K562 (cell line): ENCODE results near the gene ALOX5. TPM values are rescaled to one million over a fixed set of nuclear protein-coding genes. Genes with fewer than 3 reads are reported as not detected.
A peak's percentile ranks its signal among the peaks of the same experiment; 100 is the strongest.

Experiments
- ATF4 ChIP-seq: fragments of 450-650 bp; formaldehyde crosslinking; IDR thresholded peaks from 2 replicates; pipeline ENCODE4 v1.4.0; 2022; ENCODE audit warnings: mild to moderate bottlenecking, moderate library complexity
- ESRRB ChIP-seq: fragments of 250-450 bp; sonication (Bioruptor Pico); IDR thresholded peaks from 2 replicates; pipeline ENCODE4 v1.5.0; 2020; ENCODE audit warnings: mild to moderate bottlenecking, moderate library complexity, borderline replicate concordance
- ETV1 ChIP-seq: fragments of 450-650 bp; conservative IDR thresholded peaks from 2 replicates; pipeline ENCODE4 v1.6.1; 2016; ENCODE audit warnings: missing genetic modification characterization, control low read depth, low read depth, missing compliant biosample characterization
- HDAC2 ChIP-seq: fragments of 450-650 bp; IDR thresholded peaks from 2 replicates; pipeline ENCODE4 v1.6.1; 2016; ENCODE audit warnings: mild to moderate bottlenecking
- KDM1A ChIP-seq, 2 experiments: fragments of 450-650 bp; IDR thresholded peaks; 2 replicates each; pipeline ENCODE4 v1.6.1; 2016; ENCODE audit warnings: mild to moderate bottlenecking in 2 of 2
- MCM3 ChIP-seq: fragments of 450-650 bp; IDR thresholded peaks from 2 replicates; pipeline ENCODE4 v1.6.1; 2016
- NR2C2 ChIP-seq, 2 experiments: fragments of 200-800 bp in 1 of 2; sonication (Bioruptor generic) in 1 of 2; sonication (generic) in 1 of 2; formaldehyde crosslinking in 1 of 2; IDR thresholded peaks; 2 replicates each; pipeline versions ENCODE4 v1.6.1 to v1.8.0; 2016 to 2022; ENCODE audit warnings: mild to moderate bottlenecking in 1 of 2, missing compliant biosample characterization in 1 of 2, missing genetic modification characterization in 1 of 2, missing genetic modification reagents in 1 of 2
- RNF2 ChIP-seq: sonication (generic); IDR thresholded peaks from 2 replicates; pipeline ENCODE4 v1.6.1; 2016
- SIX5 ChIP-seq, 2 experiments: IDR thresholded peaks; 2 replicates each; pipeline ENCODE4 v1.6.1; 2011; ENCODE audit warnings: low read length in 2 of 2, borderline replicate concordance in 1 of 2, low read depth in 1 of 2, mild to moderate bottlenecking in 1 of 2, moderate library complexity in 1 of 2; ENCODE audit not compliant: insufficient read depth in 1 of 2
- UBTF ChIP-seq, 2 experiments: IDR thresholded peaks; 2 replicates each; pipeline ENCODE4 v1.6.1; 2012; ENCODE audit warnings: improper control_type of control experiment in 2 of 2, low read depth in 2 of 2, low read length in 2 of 2, borderline replicate concordance in 1 of 2
- ZFX ChIP-seq: sonication (generic); formaldehyde crosslinking; IDR thresholded peaks from 2 replicates; pipeline ENCODE4 v1.8.0; 2022; ENCODE audit warnings: mild to moderate bottlenecking, missing genetic modification reagents, moderate library complexity
- ZNF436 ChIP-seq: fragments of 250-450, 450-650 bp; sonication (Bioruptor Pico); formaldehyde crosslinking; IDR thresholded peaks from 2 replicates; pipeline ENCODE4 v1.7.0; 2020; ENCODE audit warnings: mild to moderate bottlenecking
- polyA plus RNA-seq, 8 experiments: library from polyadenylated mRNA; depleted of rRNA in 4 of 8; stranded (reverse) in 5 of 8; unstranded in 3 of 8; fragments of >200 nt; fragmentation: Nextera tagmentation in 2 of 8; fragmentation: Illumina TruSeq in 1 of 8; extraction: Ambion mirVana in 2 of 8; extraction: Trizol in 1 of 8; gene quantifications; 2 replicates each; pipeline versions ENCODE4 v1.2.1 to v1.2.3, GENCODE V29; 2011 to 2014; ENCODE audit warnings: inconsistent platforms in 1 of 8, missing spikeins in 1 of 8
- total RNA-seq, 7 experiments: library from RNA; depleted of rRNA in 6 of 7; stranded (reverse); fragments of >200 nt in 6 of 7; fragmentation: Illumina TruSeq in 2 of 7; extraction: Trizol in 2 of 7; gene quantifications; 2 replicates each; pipeline versions ENCODE4 v1.2.1 to v1.2.3, GENCODE V29; 2011 to 2021; ENCODE audit warnings: low replicate concordance in 1 of 7
- TF ChIP-seq, protein P1 (sequence below): sonication (generic); formaldehyde crosslinking; IDR thresholded peaks from 2 replicates; pipeline ENCODE4 v1.8.1; 2023; ENCODE audit warnings: missing genetic modification reagents, mild to moderate bottlenecking, borderline replicate concordance
- TF ChIP-seq, protein P2 (sequence below), 2 experiments: IDR thresholded peaks in 1 of 2; conservative IDR thresholded peaks in 1 of 2; 2 replicates each; pipeline ENCODE4 v1.6.1; 2016; ENCODE audit warnings: low read depth in 2 of 2, mild to moderate bottlenecking in 1 of 2, missing compliant biosample characterization in 1 of 2, missing genetic modification characterization in 1 of 2, moderate library complexity in 1 of 2

ALOX5 gene
- total and polyA plus RNA-seq, 9 of the 15 experiments (the other 6 are each of a cell fraction or from before 2014, with no cell fraction given) = 0.10 to 2.4 (median 1.4) TPM

- TF ChIP-seq ETV1 (tag) (no peak), UBTF (IDR thresholded peaks at IDR 0.05; ENCODE audit: borderline replicate concordance in 1 of 2, low read depth in 2 of 2, low read length in 2 of 2) (peak in 1 of 2 experiments; percentile 57; a peak in 1 of 4 replicates), ATF4 (CRISPR knock-in tag) (0 out of 2 replicates have a peak, but pooled peaks have one; percentile 10), NR2C2 (CRISPR knock-in tag; IDR thresholded peaks at IDR 0.05) (peak; percentile 33; the same call in 1 of the 2 replicates), NR2C2 (tag; IDR thresholded peaks at IDR 0.05) (no peak; the same call in 1 of the 2 replicates), MCM3 (no peak), SIX5 (IDR thresholded peaks at IDR 0.05; ENCODE audit: borderline replicate concordance in 1 of 2, insufficient read depth in 1 of 2, low read depth in 1 of 2, low read length in 2 of 2) (no peak), HDAC2 (peak; percentile 54; the same call in 1 of the 2 replicates), ESRRB (CRISPR knock-in tag) (0 out of 2 replicates have a peak, but pooled peaks have one; percentile 5), ZFX (peak; percentile 69), KDM1A (IDR thresholded peaks at IDR 0.05) (peak; percentile 32 to 35; a peak in 2 of 4 replicates), RNF2 (0 out of 2 replicates have a peak, but pooled peaks have one; percentile 8), ZNF436 (CRISPR knock-in tag) (peak; percentile 84)
- TF ChIP-seq, protein P1, sequence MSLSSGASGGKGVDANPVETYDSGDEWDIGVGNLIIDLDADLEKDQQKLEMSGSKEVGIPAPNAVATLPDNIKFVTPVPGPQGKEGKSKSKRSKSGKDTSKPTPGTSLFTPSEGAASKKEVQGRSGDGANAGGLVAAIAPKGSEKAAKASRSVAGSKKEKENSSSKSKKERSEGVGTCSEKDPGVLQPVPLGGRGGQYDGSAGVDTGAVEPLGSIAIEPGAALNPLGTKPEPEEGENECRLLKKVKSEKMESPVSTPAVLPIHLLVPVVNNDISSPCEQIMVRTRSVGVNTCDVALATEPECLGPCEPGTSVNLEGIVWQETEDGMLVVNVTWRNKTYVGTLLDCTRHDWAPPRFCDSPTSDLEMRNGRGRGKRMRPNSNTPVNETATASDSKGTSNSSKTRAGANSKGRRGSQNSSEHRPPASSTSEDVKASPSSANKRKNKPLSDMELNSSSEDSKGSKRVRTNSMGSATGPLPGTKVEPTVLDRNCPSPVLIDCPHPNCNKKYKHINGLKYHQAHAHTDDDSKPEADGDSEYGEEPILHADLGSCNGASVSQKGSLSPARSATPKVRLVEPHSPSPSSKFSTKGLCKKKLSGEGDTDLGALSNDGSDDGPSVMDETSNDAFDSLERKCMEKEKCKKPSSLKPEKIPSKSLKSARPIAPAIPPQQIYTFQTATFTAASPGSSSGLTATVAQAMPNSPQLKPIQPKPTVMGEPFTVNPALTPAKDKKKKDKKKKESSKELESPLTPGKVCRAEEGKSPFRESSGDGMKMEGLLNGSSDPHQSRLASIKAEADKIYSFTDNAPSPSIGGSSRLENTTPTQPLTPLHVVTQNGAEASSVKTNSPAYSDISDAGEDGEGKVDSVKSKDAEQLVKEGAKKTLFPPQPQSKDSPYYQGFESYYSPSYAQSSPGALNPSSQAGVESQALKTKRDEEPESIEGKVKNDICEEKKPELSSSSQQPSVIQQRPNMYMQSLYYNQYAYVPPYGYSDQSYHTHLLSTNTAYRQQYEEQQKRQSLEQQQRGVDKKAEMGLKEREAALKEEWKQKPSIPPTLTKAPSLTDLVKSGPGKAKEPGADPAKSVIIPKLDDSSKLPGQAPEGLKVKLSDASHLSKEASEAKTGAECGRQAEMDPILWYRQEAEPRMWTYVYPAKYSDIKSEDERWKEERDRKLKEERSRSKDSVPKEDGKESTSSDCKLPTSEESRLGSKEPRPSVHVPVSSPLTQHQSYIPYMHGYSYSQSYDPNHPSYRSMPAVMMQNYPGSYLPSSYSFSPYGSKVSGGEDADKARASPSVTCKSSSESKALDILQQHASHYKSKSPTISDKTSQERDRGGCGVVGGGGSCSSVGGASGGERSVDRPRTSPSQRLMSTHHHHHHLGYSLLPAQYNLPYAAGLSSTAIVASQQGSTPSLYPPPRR (CRISPR knock-in tag) = no peak
- TF ChIP-seq, protein P2, sequence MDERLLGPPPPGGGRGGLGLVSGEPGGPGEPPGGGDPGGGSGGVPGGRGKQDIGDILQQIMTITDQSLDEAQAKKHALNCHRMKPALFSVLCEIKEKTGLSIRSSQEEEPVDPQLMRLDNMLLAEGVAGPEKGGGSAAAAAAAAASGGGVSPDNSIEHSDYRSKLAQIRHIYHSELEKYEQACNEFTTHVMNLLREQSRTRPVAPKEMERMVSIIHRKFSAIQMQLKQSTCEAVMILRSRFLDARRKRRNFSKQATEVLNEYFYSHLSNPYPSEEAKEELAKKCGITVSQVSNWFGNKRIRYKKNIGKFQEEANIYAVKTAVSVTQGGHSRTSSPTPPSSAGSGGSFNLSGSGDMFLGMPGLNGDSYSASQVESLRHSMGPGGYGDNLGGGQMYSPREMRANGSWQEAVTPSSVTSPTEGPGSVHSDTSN (CRISPR knock-in tag; IDR thresholded peaks at IDR 0.05; ENCODE audit: low read depth) = no peak
- TF ChIP-seq, protein P2 (tag; conservative IDR thresholded peaks at IDR 0.05; ENCODE audit: low read depth) = no peak
These were observed at the start of gene ALOX5 (continued) for GRCh38 chr10:45373576-45374349.
